Neural cell (in vitro differentiated cells): ENCODE measurements around the gene ATP13A3. TPM values are rescaled to one million over a fixed set of nuclear protein-coding genes. Genes with fewer than 3 reads are reported as not detected.

Source experiments
- H2AFZ ChIP-seq: fragments of 200-600, 300-800 bp; sonication (generic), shearing (Covaris generic); 2 replicates; pipeline ENCODE4 v1.6.0; 2014; ENCODE audit warnings: low read depth, mild to moderate bottlenecking, antibody characterized with exemption, low read length, moderate library complexity
- H3F3A ChIP-seq: fragments of 200-600 bp; shearing (Covaris generic); 2 replicates; pipeline ENCODE4 v1.6.1; 2016; ENCODE audit warnings: mild to moderate bottlenecking, moderate library complexity, mixed read lengths, antibody characterized with exemption, low read length; ENCODE audit not compliant: insufficient read depth, poor library complexity, severe bottlenecking
- H3K27ac ChIP-seq: fragments of 200-600, 300-800 bp; sonication (generic), shearing (Covaris generic); 2 replicates; pipeline ENCODE4 v1.5.1; 2014; ENCODE audit warnings: mild to moderate bottlenecking, low read length, moderate library complexity
- H3K27me3 ChIP-seq: fragments of 300-800, 200-600 bp; sonication (generic), shearing (Covaris generic); 2 replicates; pipeline ENCODE4 v1.6.0; 2014; ENCODE audit warnings: mild to moderate bottlenecking, low read depth, low read length, moderate library complexity; ENCODE audit not compliant: insufficient read depth
- H3K36me3 ChIP-seq: fragments of 300-800, 200-600 bp; sonication (generic), shearing (Covaris generic); 2 replicates; pipeline ENCODE4 v1.5.1; 2014; ENCODE audit warnings: mild to moderate bottlenecking, antibody characterized with exemption, low read length, moderate library complexity; ENCODE audit not compliant: insufficient read depth
- H3K4me2 ChIP-seq: fragments of 300-800, 200-600 bp; sonication (generic), shearing (Covaris generic); 2 replicates; pipeline ENCODE4 v1.6.0; 2014; ENCODE audit warnings: mild to moderate bottlenecking, low read length
- H3K4me3 ChIP-seq: fragments of 300-800, 200-600 bp; sonication (generic), shearing (Covaris generic); 2 replicates; pipeline ENCODE4 v1.5.1; 2014; ENCODE audit warnings: mild to moderate bottlenecking, low read length, moderate library complexity
- H3K79me2 ChIP-seq: fragments of 200-600 bp; shearing (Covaris generic); replicated peaks from 2 replicates; pipeline ENCODE4 v1.6.0; 2014; ENCODE audit warnings: mild to moderate bottlenecking, low read length, moderate library complexity; ENCODE audit not compliant: insufficient read depth
- H3K9ac ChIP-seq: fragments of 300-800, 200-600 bp; sonication (generic), shearing (Covaris generic); 2 replicates; pipeline ENCODE4 v1.6.1; 2016; ENCODE audit warnings: mild to moderate bottlenecking, low read length, mixed read lengths
- H3K9me2 ChIP-seq: fragments of 200-600 bp; shearing (Covaris generic); 2 replicates; pipeline ENCODE4 v1.6.1; 2016; ENCODE audit warnings: mild to moderate bottlenecking, low read length, mixed read lengths; ENCODE audit not compliant: insufficient read depth
- H3K9me3 ChIP-seq: fragments of 200-600, 300-800 bp; sonication (generic), shearing (Covaris generic); 2 replicates; pipeline ENCODE4 v1.6.1; 2016; ENCODE audit warnings: mild to moderate bottlenecking, mixed run types, low read length, moderate library complexity, mixed read lengths
- H4K20me1 ChIP-seq: fragments of 200-600 bp; shearing (Covaris generic); 2 replicates; pipeline ENCODE4 v1.6.1; 2016; ENCODE audit warnings: mild to moderate bottlenecking, mixed run types; ENCODE audit not compliant: insufficient read depth
- CTCF ChIP-seq: fragments of 450-650 bp; IDR thresholded peaks from 2 replicates; pipeline ENCODE4 v1.5.1; 2014; ENCODE audit warnings: antibody characterized with exemption, mild to moderate bottlenecking, moderate library complexity; ENCODE audit not compliant: poor library complexity, severe bottlenecking
- EP300 ChIP-seq: fragments of 450-650 bp; conservative IDR thresholded peaks from 2 replicates; pipeline ENCODE4 v1.6.1; 2014; ENCODE audit warnings: antibody characterized with exemption, mild to moderate bottlenecking, moderate library complexity; ENCODE audit not compliant: poor library complexity, severe bottlenecking
- EZH2 ChIP-seq: fragments of 200-600, 300-800 bp; shearing (Covaris generic), sonication (generic); IDR thresholded peaks from 2 replicates; pipeline ENCODE4 v1.6.1; 2014; ENCODE audit warnings: antibody characterized with exemption, low read length, borderline replicate concordance, mild to moderate bottlenecking; ENCODE audit not compliant: insufficient read depth, poor library complexity, severe bottlenecking
- MXI1 ChIP-seq: fragments of 450-650 bp; conservative IDR thresholded peaks from 2 replicates; pipeline ENCODE4 v1.6.1; 2014; ENCODE audit warnings: antibody characterized with exemption, mild to moderate bottlenecking; ENCODE audit not compliant: poor library complexity, severe bottlenecking
- POLR2AphosphoS5 ChIP-seq: IDR thresholded peaks from 2 replicates; pipeline ENCODE4 v1.6.1; 2012
- RAD21 ChIP-seq: fragments of 450-650 bp; conservative IDR thresholded peaks from 2 replicates; pipeline ENCODE4 v1.6.1; 2014; ENCODE audit warnings: antibody characterized with exemption, mild to moderate bottlenecking, moderate library complexity
- REST ChIP-seq: IDR thresholded peaks from 2 replicates; pipeline ENCODE4 v1.6.1; 2012; ENCODE audit warnings: borderline replicate concordance
- SMC3 ChIP-seq: fragments of 450-650 bp; conservative IDR thresholded peaks from 2 replicates; pipeline ENCODE4 v1.6.1; 2014; ENCODE audit warnings: antibody characterized with exemption, mild to moderate bottlenecking, moderate library complexity; ENCODE audit not compliant: poor library complexity
- polyA plus RNA-seq: library from polyadenylated mRNA; depleted of rRNA; stranded (reverse); fragments of >200 nt; gene quantifications from 2 replicates; pipeline ENCODE4 v1.2.3, GENCODE V29; 2014

Gene ATP13A3
- polyA plus RNA-seq, 1 donor from 2014 or later, result 64.7 TPM

- H4K20me1 ChIP-seq, result no peaks in the 10 kb centered on the region
- no peak overlapping the region for H3K4me2 ChIP-seq
- H3K27me3 ChIP-seq, result no peaks in the 10 kb centered on the region
- H3K4me3 ChIP-seq, result no peak overlapping the region
- H3K9me2 ChIP-seq, result no peaks in the 10 kb centered on the region
- no peak overlapping the region for H2AFZ ChIP-seq
- H3K9ac ChIP-seq, result no peak overlapping the region
- no peaks in the 10 kb centered on the region for H3K79me2 ChIP-seq
- H3K27ac ChIP-seq, result no peak overlapping the region
- peaks cover 12% of the 10 kb centered on the region for H3K36me3 ChIP-seq
- no peaks in the 10 kb centered on the region for H3F3A ChIP-seq
- no peaks in the 10 kb centered on the region for H3K9me3 ChIP-seq
- no peak for TF ChIP-seq RAD21
- TF ChIP-seq REST, result no peak
- TF ChIP-seq CTCF, result no peak
- TF ChIP-seq POLR2AphosphoS5, result no peak
- TF ChIP-seq EP300, result no peak
- no peak for TF ChIP-seq SMC3
Observed at GRCh38 chr3:194450341-194450740, 36.5 kb downstream of the ATP13A3 start.

- no peaks in the 10 kb centered on the region for H3K9me3 ChIP-seq
- peaks cover 12% of the 10 kb centered on the region for H3K36me3 ChIP-seq
- H3K27ac ChIP-seq, result no peak overlapping the region
- H3K9ac ChIP-seq, result no peak overlapping the region
- no peak overlapping the region for H2AFZ ChIP-seq
- TF ChIP-seq MXI1, result no peak
- TF ChIP-seq CTCF, result no peak
- TF ChIP-seq EZH2, result no peak
- H3F3A ChIP-seq, result no peaks in the 10 kb centered on the region
- H4K20me1 ChIP-seq, result no peaks in the 10 kb centered on the region
- H3K9me2 ChIP-seq, result no peaks in the 10 kb centered on the region
- H3K79me2 ChIP-seq, result no peaks in the 10 kb centered on the region
- H3K4me3 ChIP-seq, result no peak overlapping the region
- no peak overlapping the region for H3K4me2 ChIP-seq
- no peaks in the 10 kb centered on the region for H3K27me3 ChIP-seq
Observed at GRCh38 chr3:194449913-194450312, 36.9 kb downstream of the ATP13A3 start.
